Caco-2 (cell line): ENCODE measurements around the gene TNFSF13B. TPM values are rescaled to one million over a fixed set of nuclear protein-coding genes. Genes with fewer than 3 reads are reported as not detected.

ENCODE experiments used
- Bru-seq: library from RNA; stranded (reverse); fragments of 400-500 nt; gene quantifications from one replicate; lab custom pipeline; 2021; lab: Mats Ljungman, UMichigan
- BruChase-seq, 2 experiments: library from RNA; stranded (reverse); fragments of 400-500 nt; gene quantifications; one replicate each; lab custom pipeline; 2021; lab: Mats Ljungman, UMichigan
- BruUV-seq: library from RNA; stranded (reverse); fragments of 400-500 nt; replicated peaks from 2 replicates; lab custom pipeline; 2021; lab: Mats Ljungman, UMichigan
- CTCF ChIA-PET: fragments of 300-600 bp; sonication (Branson Sonifier 250); formaldehyde crosslinking; loops from one replicate; lab custom pipeline; 2022; ENCODE audit warnings: antibody characterized with exemption; lab: Charles Lee
- POLR2A ChIA-PET: fragments of 300-600 bp; sonication (Branson Sonifier 250); formaldehyde crosslinking; loops from one replicate; lab custom pipeline; 2022; ENCODE audit warnings: antibody characterized with exemption; lab: Charles Lee
- DNase-seq, 2 experiments: peaks; one replicate each; pipeline versions ENCODE4 v3.0.0 to v3.0.0-alpha.2; 2020 to 2022
- H3K27me3 ChIP-seq: replicated peaks from 2 replicates; pipeline ENCODE4 v1.6.0; 2011; ENCODE audit warnings: low read length; ENCODE audit not compliant: control insufficient read depth, insufficient read depth
- H3K36me3 ChIP-seq: 2 replicates; pipeline ENCODE4 v1.5.1; 2011; ENCODE audit warnings: low read length; ENCODE audit not compliant: control insufficient read depth, insufficient read depth
- H3K4me1 ChIP-seq: fragments of 250-450 bp; sonication (Bioruptor Pico); 2 replicates; pipeline ENCODE4 v1.5.1; 2020; ENCODE audit warnings: mild to moderate bottlenecking
- H3K4me3 ChIP-seq: 2 replicates; pipeline ENCODE4 v1.5.1; 2011; ENCODE audit warnings: low read depth, mild to moderate bottlenecking, control low read depth, low read length
- H3K9me3 ChIP-seq: fragments of 250-450 bp; sonication (Bioruptor Pico); 2 replicates; pipeline ENCODE4 v1.5.1; 2020; ENCODE audit warnings: mild to moderate bottlenecking, moderate library complexity
- H3K27ac Mint-ChIP-seq: one replicate; pipeline ENCODE4 v1.8.0; 2022; ENCODE audit warnings: mixed read lengths; ENCODE audit not compliant: unreplicated experiment
- H3K27me3 Mint-ChIP-seq: one replicate; pipeline ENCODE4 v1.8.0; 2022; ENCODE audit warnings: mixed read lengths; ENCODE audit not compliant: insufficient read depth, unreplicated experiment
- H3K36me3 Mint-ChIP-seq: one replicate; pipeline ENCODE4 v1.8.0; 2022; ENCODE audit warnings: mild to moderate bottlenecking, mixed read lengths; ENCODE audit not compliant: insufficient read depth, unreplicated experiment
- H3K4me1 Mint-ChIP-seq: one replicate; pipeline ENCODE4 v1.8.0; 2022; ENCODE audit warnings: low read depth, mixed read lengths; ENCODE audit not compliant: unreplicated experiment
- H3K4me3 Mint-ChIP-seq: one replicate; pipeline ENCODE4 v1.8.0; 2022; ENCODE audit warnings: mild to moderate bottlenecking, moderate library complexity, mixed read lengths; ENCODE audit not compliant: unreplicated experiment
- H3K9me3 Mint-ChIP-seq: one replicate; pipeline ENCODE4 v1.8.0; 2022; ENCODE audit warnings: mixed read lengths; ENCODE audit not compliant: unreplicated experiment
- intact Hi-C: fragments of 100-400 bp; cut with micrococcal nuclease; formaldehyde crosslinking; loops from one replicate; pipeline ENCODE4 v1.10.0; 2022; ENCODE audit not compliant: unreplicated experiment
- long read RNA-seq: library from polyadenylated mRNA; stranded (forward); transcript quantifications from one replicate; pipeline ENCODE4 v2.0.0, GENCODE V29; 2022
- total RNA-seq: library from RNA; stranded (reverse); gene quantifications from 2 replicates; pipeline ENCODE4 v1.2.3, GENCODE V29; 2022
- TF ChIP-seq, protein P1 (sequence below), 2 experiments: fragments of 200-600 bp in 1 of 2; IDR thresholded peaks; 1 replicate in 1 of 2; 2 replicates in 1 of 2; pipeline versions ENCODE4 v1.5.1 to v1.8.0; 2011 to 2022; ENCODE audit warnings: antibody characterized with exemption in 1 of 2, control low read depth in 1 of 2, inconsistent platforms in 1 of 2, low read depth in 1 of 2, low read length in 1 of 2, mild to moderate bottlenecking in 1 of 2, moderate library complexity in 1 of 2; ENCODE audit not compliant: insufficient read depth in 1 of 2, severe bottlenecking in 1 of 2, unreplicated experiment in 1 of 2

Gene TNFSF13B, protein sequence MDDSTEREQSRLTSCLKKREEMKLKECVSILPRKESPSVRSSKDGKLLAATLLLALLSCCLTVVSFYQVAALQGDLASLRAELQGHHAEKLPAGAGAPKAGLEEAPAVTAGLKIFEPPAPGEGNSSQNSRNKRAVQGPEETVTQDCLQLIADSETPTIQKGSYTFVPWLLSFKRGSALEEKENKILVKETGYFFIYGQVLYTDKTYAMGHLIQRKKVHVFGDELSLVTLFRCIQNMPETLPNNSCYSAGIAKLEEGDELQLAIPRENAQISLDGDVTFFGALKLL
- 0.41 and 0.84 TPM in 2 replicates for total RNA-seq
- percentile 39 among the genes with signal in this experiment for Bru-seq, nascent RNA
- percentile 49 among the genes with signal in this experiment for BruChase-seq, experiment 1, labeled RNA remaining after a 2-hour chase
- percentile 44 among the genes with signal in this experiment for BruChase-seq, experiment 2, labeled RNA remaining after a 6-hour chase
- long read RNA-seq, result 0 reads

DNA sequence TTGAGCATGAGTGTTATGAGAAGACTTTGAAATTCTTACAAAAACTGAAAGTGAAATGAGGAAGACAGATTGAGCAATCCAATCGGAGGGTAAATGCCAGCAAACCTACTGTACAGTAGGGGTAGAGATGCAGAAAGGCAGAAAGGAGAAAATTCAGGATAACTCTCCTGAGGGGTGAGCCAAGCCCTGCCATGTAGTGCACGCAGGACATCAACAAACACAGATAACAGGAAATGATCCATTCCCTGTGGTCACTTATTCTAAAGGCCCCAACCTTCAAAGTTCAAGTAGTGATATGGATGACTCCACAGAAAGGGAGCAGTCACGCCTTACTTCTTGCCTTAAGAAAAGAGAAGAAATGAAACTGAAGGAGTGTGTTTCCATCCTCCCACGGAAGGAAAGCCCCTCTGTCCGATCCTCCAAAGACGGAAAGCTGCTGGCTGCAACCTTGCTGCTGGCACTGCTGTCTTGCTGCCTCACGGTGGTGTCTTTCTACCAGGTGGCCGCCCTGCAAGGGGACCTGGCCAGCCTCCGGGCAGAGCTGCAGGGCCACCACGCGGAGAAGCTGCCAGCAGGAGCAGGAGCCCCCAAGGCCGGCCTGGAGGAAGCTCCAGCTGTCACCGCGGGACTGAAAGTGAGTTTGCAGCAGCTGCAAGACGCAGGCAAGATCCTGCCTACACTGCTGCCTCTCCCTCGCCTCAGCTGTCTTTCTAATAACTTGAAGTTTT, at the start of gene TNFSF13B:
Gene TNFSF13B, plus strand, starts transcription at position 118 of the 728 bp plus-strand sequence. Its CDS starts 178 bp downstream, at position 296.
- TF ChIP-seq, protein P1, sequence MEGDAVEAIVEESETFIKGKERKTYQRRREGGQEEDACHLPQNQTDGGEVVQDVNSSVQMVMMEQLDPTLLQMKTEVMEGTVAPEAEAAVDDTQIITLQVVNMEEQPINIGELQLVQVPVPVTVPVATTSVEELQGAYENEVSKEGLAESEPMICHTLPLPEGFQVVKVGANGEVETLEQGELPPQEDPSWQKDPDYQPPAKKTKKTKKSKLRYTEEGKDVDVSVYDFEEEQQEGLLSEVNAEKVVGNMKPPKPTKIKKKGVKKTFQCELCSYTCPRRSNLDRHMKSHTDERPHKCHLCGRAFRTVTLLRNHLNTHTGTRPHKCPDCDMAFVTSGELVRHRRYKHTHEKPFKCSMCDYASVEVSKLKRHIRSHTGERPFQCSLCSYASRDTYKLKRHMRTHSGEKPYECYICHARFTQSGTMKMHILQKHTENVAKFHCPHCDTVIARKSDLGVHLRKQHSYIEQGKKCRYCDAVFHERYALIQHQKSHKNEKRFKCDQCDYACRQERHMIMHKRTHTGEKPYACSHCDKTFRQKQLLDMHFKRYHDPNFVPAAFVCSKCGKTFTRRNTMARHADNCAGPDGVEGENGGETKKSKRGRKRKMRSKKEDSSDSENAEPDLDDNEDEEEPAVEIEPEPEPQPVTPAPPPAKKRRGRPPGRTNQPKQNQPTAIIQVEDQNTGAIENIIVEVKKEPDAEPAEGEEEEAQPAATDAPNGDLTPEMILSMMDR (IDR thresholded peaks at IDR 0.05; ENCODE audit: insufficient read depth in 1 of 2, low read depth in 1 of 2, low read length in 1 of 2, severe bottlenecking in 1 of 2, unreplicated experiment in 1 of 2), result no peak
- Histone ChIP-seq H3K27me3 (no peaks in the 10 kb centered on the region), H3K4me3 (no peak within 1 kb of the TSS), H3K36me3 (no peaks in the 10 kb centered on the region), H3K4me1 (no peaks in the 10 kb centered on the region), H3K9me3 (no peaks in the 10 kb centered on the region)
- Mint-ChIP-seq H3K4me3 (no peak within 1 kb of the TSS), H3K4me1 (no peaks in the 10 kb centered on the region), H3K27me3 (no peaks in the 10 kb centered on the region), H3K27ac (no peak within 1 kb of the TSS), H3K9me3 (no peaks in the 10 kb centered on the region), H3K36me3 (no peaks in the 10 kb centered on the region)
- CTCF ChIA-PET, result no interaction called here
- peak in 1 of 2 experiments; percentile 16 for DNase-seq
- POLR2A ChIA-PET, result no interaction called here
- BruUV-seq, result no TSS peak
- intact Hi-C loops, result no loop called here

DNA sequence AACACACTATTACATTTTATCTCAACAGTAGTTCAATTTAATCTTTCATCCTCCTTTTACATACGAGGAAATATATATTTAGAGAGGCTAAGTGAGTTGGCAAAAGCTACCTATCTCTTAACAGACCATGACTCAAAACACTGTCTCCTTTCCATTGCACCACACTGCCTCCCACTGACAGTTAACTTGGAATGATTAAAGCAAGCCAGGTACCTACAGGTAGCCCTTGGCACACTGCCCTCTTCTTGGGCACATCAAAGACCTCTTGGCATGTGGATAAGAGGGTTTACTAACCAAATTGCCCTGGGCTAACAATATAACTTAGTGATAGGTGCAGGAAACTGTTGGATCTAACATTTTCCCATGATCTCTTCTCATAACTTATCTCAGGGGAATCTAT, 49.5 kb upstream of the TNFSF13B start:
- H3K27me3 ChIP-seq, result no peaks in the 10 kb centered on the region
- no peak overlapping the region for H3K4me3 ChIP-seq
- ChIA-PET POLR2A (no interaction called here), CTCF (interaction anchor here (1.1 kb wide), 1 partner anchor 542 kb away, joined by 3 read pairs; no protein-coding TSS in a partner anchor)
- H3K9me3 Mint-ChIP-seq, result no peaks in the 10 kb centered on the region
- H3K27me3 Mint-ChIP-seq, result no peaks in the 10 kb centered on the region
- H3K27ac Mint-ChIP-seq, result no peak overlapping the region
- intact Hi-C loops, result loop anchor here (10.0 kb wide), 1 partner anchor 1015 kb away; no protein-coding TSS in a partner anchor
- peaks cover 2% of the 10 kb centered on the region for H3K4me1 Mint-ChIP-seq
- no peak for DNase-seq
- peaks cover 16% of the 10 kb centered on the region for H3K4me1 ChIP-seq
- peak overlapping the region; percentile 83 for H3K4me3 Mint-ChIP-seq
- H3K9me3 ChIP-seq, result no peaks in the 10 kb centered on the region
- H3K36me3 ChIP-seq, result no peaks in the 10 kb centered on the region
- peaks cover 8% of the 10 kb centered on the region for H3K36me3 Mint-ChIP-seq
- no TSS peak for BruUV-seq
- TF ChIP-seq, protein P1 (IDR thresholded peaks at IDR 0.05; ENCODE audit: insufficient read depth in 1 of 2, low read depth in 1 of 2, low read length in 1 of 2, severe bottlenecking in 1 of 2, unreplicated experiment in 1 of 2), result no peak
